H9 (cell line): ENCODE results near the gene GAGE10. TPM values are rescaled to one million over a fixed set of nuclear protein-coding genes. Genes with fewer than 3 reads are reported as not detected.
A peak's percentile ranks its signal among the peaks of the same experiment; 100 is the strongest.
"Not testable (repeated sequence)": the region's sequence is repeated elsewhere in the genome, so short reads cannot be mapped to it uniquely, and the experiment has no call there.

Experiments used
- DNase-seq: peaks from one replicate; pipeline ENCODE4 v3.0.0-alpha.2; 2017
- H2AFZ ChIP-seq: one replicate; pipeline ENCODE4 v1.6.1; 2013; ENCODE audit warnings: mild to moderate bottlenecking, low read length, control low read depth, moderate library complexity
- H2AK5ac ChIP-seq: 2 replicates; pipeline ENCODE4 v1.6.1; 2013; ENCODE audit warnings: low read length, control low read depth, mixed read lengths; ENCODE audit not compliant: insufficient read length
- H2BK120ac ChIP-seq: one replicate; pipeline ENCODE4 v1.6.1; 2013; ENCODE audit warnings: low read depth, mild to moderate bottlenecking, low read length, control low read depth, inconsistent platforms; ENCODE audit not compliant: poor library complexity, severe bottlenecking
- H2BK12ac ChIP-seq: 2 replicates; pipeline ENCODE4 v1.6.1; 2013; ENCODE audit warnings: low read length, control low read depth, mixed read lengths, low read depth; ENCODE audit not compliant: insufficient read length
- H2BK15ac ChIP-seq: 2 replicates; pipeline ENCODE4 v1.6.1; 2013; ENCODE audit warnings: low read depth, low read length, control low read depth
- H2BK20ac ChIP-seq: one replicate; pipeline ENCODE4 v1.6.1; 2013; ENCODE audit warnings: low read depth, mild to moderate bottlenecking, low read length, control low read depth, inconsistent platforms; ENCODE audit not compliant: poor library complexity, severe bottlenecking
- H2BK5ac ChIP-seq: 2 replicates; pipeline ENCODE4 v1.6.1; 2013; ENCODE audit warnings: low read length, control low read depth, mixed read lengths; ENCODE audit not compliant: insufficient read length
- H3K14ac ChIP-seq: 2 replicates; pipeline ENCODE4 v1.6.1; 2013; ENCODE audit warnings: low read length, control low read depth; ENCODE audit not compliant: insufficient read depth
- H3K18ac ChIP-seq: 2 replicates; pipeline ENCODE4 v1.6.1; 2013; ENCODE audit warnings: low read depth, mild to moderate bottlenecking, mixed read lengths, low read length, control low read depth; ENCODE audit not compliant: insufficient read length
- H3K23ac ChIP-seq: 2 replicates; pipeline ENCODE4 v1.6.1; 2013; ENCODE audit warnings: low read length, control low read depth, mixed read lengths, low read depth; ENCODE audit not compliant: insufficient read length
- H3K23me2 ChIP-seq: 2 replicates; pipeline ENCODE4 v1.6.1; 2013; ENCODE audit warnings: low read depth, mild to moderate bottlenecking, mixed read lengths, low read length, control low read depth; ENCODE audit not compliant: insufficient read length, poor library complexity, severe bottlenecking
- H3K27ac ChIP-seq: 2 replicates; pipeline ENCODE4 v1.5.1; 2013; ENCODE audit warnings: low read length, control low read depth, mixed read lengths, low read depth; ENCODE audit not compliant: insufficient read length
- H3K27me3 ChIP-seq: 2 replicates; pipeline ENCODE4 v1.6.1; 2013; ENCODE audit warnings: low read length, control low read depth, inconsistent platforms; ENCODE audit not compliant: insufficient read depth
- H3K4ac ChIP-seq: 2 replicates; pipeline ENCODE4 v1.6.1; 2013; ENCODE audit warnings: low read depth, mild to moderate bottlenecking, control low read depth, inconsistent platforms, low read length, moderate library complexity
- H3K4me1 ChIP-seq: 2 replicates; pipeline ENCODE4 v1.6.1; 2013; ENCODE audit warnings: low read length, control low read depth, inconsistent platforms; ENCODE audit not compliant: insufficient read depth
- H3K4me2 ChIP-seq: 2 replicates; pipeline ENCODE4 v1.6.1; 2013; ENCODE audit warnings: low read length, control low read depth, mixed read lengths; ENCODE audit not compliant: insufficient read length, insufficient read depth
- H3K56ac ChIP-seq: 2 replicates; pipeline ENCODE4 v1.6.1; 2013; ENCODE audit warnings: low read depth, mild to moderate bottlenecking, mixed read lengths, low read length, control low read depth; ENCODE audit not compliant: insufficient read length
- H3K79me1 ChIP-seq: 2 replicates; pipeline ENCODE4 v1.6.1; 2013; ENCODE audit warnings: low read depth, mild to moderate bottlenecking, moderate library complexity, low read length, control low read depth, inconsistent platforms; ENCODE audit not compliant: insufficient read depth, poor library complexity, severe bottlenecking
- H3K79me2 ChIP-seq: 2 replicates; pipeline ENCODE4 v1.6.1; 2013; ENCODE audit warnings: low read length, control low read depth, inconsistent platforms; ENCODE audit not compliant: insufficient read depth
- H3K9ac ChIP-seq: 2 replicates; pipeline ENCODE4 v1.6.1; 2013; ENCODE audit warnings: low read length, control low read depth, mixed read lengths; ENCODE audit not compliant: insufficient read length; ENCODE audit errors: extremely low read depth
- H3K9me3 ChIP-seq: one replicate; pipeline ENCODE4 v1.6.1; 2013; ENCODE audit warnings: low read depth, low read length, inconsistent platforms; ENCODE audit not compliant: control insufficient read depth
- H3T11ph ChIP-seq: one replicate; pipeline ENCODE4 v1.6.1; 2013; ENCODE audit warnings: mild to moderate bottlenecking, low read length, control low read depth, inconsistent platforms
- H4K20me1 ChIP-seq: one replicate; pipeline ENCODE4 v1.6.1; 2013; ENCODE audit not compliant: control insufficient read depth, insufficient read length, insufficient read depth
- H4K5ac ChIP-seq: 2 replicates; pipeline ENCODE4 v1.6.1; 2013; ENCODE audit warnings: low read depth, mild to moderate bottlenecking, mixed read lengths, low read length, control low read depth; ENCODE audit not compliant: insufficient read length
- H4K8ac ChIP-seq: replicated peaks from 2 replicates; pipeline ENCODE4 v1.6.1; 2013; ENCODE audit warnings: low read length, control low read depth, mixed read lengths, low read depth; ENCODE audit not compliant: insufficient read length
- H4K91ac ChIP-seq: 2 replicates; pipeline ENCODE4 v1.6.1; 2013; ENCODE audit warnings: low read depth, mild to moderate bottlenecking, moderate library complexity, mixed read lengths, low read length, control low read depth; ENCODE audit not compliant: insufficient read length
- H3K27ac Mint-ChIP-seq, 3 experiments: 2 replicates in 2 of 3; 3 replicates in 1 of 3; pipeline ENCODE4 v1.8.0; 2020 to 2021; ENCODE audit warnings: mixed read lengths in 3 of 3, mild to moderate bottlenecking in 1 of 3, moderate library complexity in 1 of 3
- H3K27me3 Mint-ChIP-seq: 2 replicates; pipeline ENCODE4 v1.8.0; 2021; ENCODE audit warnings: low read depth, mild to moderate bottlenecking, moderate library complexity, mixed read lengths
- H3K36me3 Mint-ChIP-seq, 3 experiments: 2 replicates in 2 of 3; 3 replicates in 1 of 3; pipeline ENCODE4 v1.8.0; 2020 to 2021; ENCODE audit warnings: low read depth in 3 of 3, mixed read lengths in 3 of 3; ENCODE audit not compliant: insufficient read depth in 1 of 3
- H3K4me1 Mint-ChIP-seq, 2 experiments: 2 replicates each; pipeline ENCODE4 v1.8.0; 2020; ENCODE audit warnings: mixed read lengths in 2 of 2
- H3K4me3 Mint-ChIP-seq, 2 experiments: 2 replicates in 1 of 2; 3 replicates in 1 of 2; pipeline ENCODE4 v1.8.0; 2020 to 2021; ENCODE audit warnings: mild to moderate bottlenecking in 2 of 2, mixed read lengths in 2 of 2, moderate library complexity in 1 of 2
- H3K9me3 Mint-ChIP-seq, 2 experiments: 2 replicates in 1 of 2; 3 replicates in 1 of 2; pipeline ENCODE4 v1.8.0; 2020; ENCODE audit warnings: mild to moderate bottlenecking in 2 of 2, mixed read lengths in 2 of 2, moderate library complexity in 1 of 2
- CTCF ChIP-seq: fragments of 200-600 bp; sonication (generic); conservative IDR thresholded peaks from 3 replicates; pipeline ENCODE4 v1.8.0; 2021; ENCODE audit warnings: antibody characterized with exemption, mild to moderate bottlenecking
- WGBS: extraction: QIAGEN DNeasy Blood & Tissue Kit; methylation state at CpG from one replicate; pipeline ENCODE4 v1.1.7; 2013; ENCODE audit warnings: missing lambda C conversion rate, low lambda C conversion rate, mixed read lengths; ENCODE audit not compliant: insufficient read length; ENCODE audit errors: extremely low coverage; 5-methylcytosine and 5-hydroxymethylcytosine counted together
- total RNA-seq: library from RNA; stranded (reverse); gene quantifications from 2 replicates; pipeline ENCODE4 v1.2.1, GENCODE V29; 2021

Gene GAGE10
- total RNA-seq, 1 experiment from 2014 or later, result not detected

- Histone ChIP-seq H3K4me2 (no peak overlapping the region), H2BK20ac (no peak overlapping the region), H4K5ac (no peak overlapping the region), H3K4ac (no peak overlapping the region), H2BK15ac (peak overlapping the region; percentile 68; the same call in 1 of the 2 replicates), H3K18ac (no peak overlapping the region), H3K27me3 (no peaks in the 10 kb centered on the region), H3K27ac (no peak overlapping the region), H3K56ac (no peak overlapping the region), H3K9me3 (peaks cover 24% of the 10 kb centered on the region), H2AFZ (no peak overlapping the region), H2AK5ac (no peak overlapping the region), H2BK5ac (no peak overlapping the region), H3K9ac (no peak overlapping the region), H4K8ac (no peak overlapping the region), H3K79me2 (no peaks in the 10 kb centered on the region), H3K4me1 (no peaks in the 10 kb centered on the region), H3T11ph (no peak overlapping the region), H2BK120ac (no peak overlapping the region), H2BK12ac (no peak overlapping the region), H3K23ac (no peak overlapping the region), H4K20me1 (no peaks in the 10 kb centered on the region), H3K79me1 (no peaks in the 10 kb centered on the region), H4K91ac (no peak overlapping the region), H3K23me2 (no peaks in the 10 kb centered on the region), H3K14ac (no peak overlapping the region)
- WGBS, result no CpG with 5 or more reads among the region's 17 CpGs
- no peak for TF ChIP-seq CTCF
- no peak for DNase-seq
- Mint-ChIP-seq H3K9me3 (peaks cover 58 to 79% of the 10 kb centered on the region in 2 experiments), H3K36me3 (peaks cover 0 to 2% (median 1%) of the 10 kb centered on the region in 3 experiments; a peak in 4 of 7 replicates), H3K4me3 (peak overlapping the region in 1 of 2 experiments; percentile 26; a peak in 1 of 5 replicates), H3K4me1 (peaks cover 5 to 6% of the 10 kb centered on the region in 2 experiments), H3K27me3 (no peaks in the 10 kb centered on the region; the same call in none of the 2 replicates), H3K27ac (no peak overlapping the region)
Measured at GRCh38 chrX:49292400-49293362, 10.8 kb upstream of the GAGE10 start.

- H3K56ac ChIP-seq, H3K18ac ChIP-seq, H2BK5ac ChIP-seq, H3K9ac ChIP-seq, H3K27me3 ChIP-seq, H3K79me1 ChIP-seq, H3K36me3 Mint-ChIP-seq, H3K4me2 ChIP-seq, H3K27ac Mint-ChIP-seq, DNase-seq, H2BK12ac ChIP-seq, H2BK15ac ChIP-seq, H2BK120ac ChIP-seq, H3K14ac ChIP-seq, H2AK5ac ChIP-seq, H4K5ac ChIP-seq, H4K8ac ChIP-seq, H3K4me1 Mint-ChIP-seq, H2AFZ ChIP-seq, H3K4me3 Mint-ChIP-seq, H4K20me1 ChIP-seq, H3K27me3 Mint-ChIP-seq, H4K91ac ChIP-seq, H3K27ac ChIP-seq, H3T11ph ChIP-seq, H2BK20ac ChIP-seq, H3K23me2 ChIP-seq, H3K79me2 ChIP-seq, H3K23ac ChIP-seq, H3K4me1 ChIP-seq, H3K4ac ChIP-seq: not testable (repeated sequence)
- WGBS, result no CpG with 5 or more reads among the region's 5 CpGs
- peaks cover 31% of the 10 kb centered on the region for H3K9me3 ChIP-seq
- H3K9me3 Mint-ChIP-seq, result peaks cover 66 to 76% of the 10 kb centered on the region in 2 experiments
Measured at GRCh38 chrX:49299293-49299692, 4.2 kb upstream of the GAGE10 start.
